Ovary (tissue), 3 donors: ENCODE measurements around the gene CLCN6.

Source experiments
- CTCF ChIP-seq, 3 donors: fragments of 450-650 bp in 2 of 3; fragments of 200-600 bp in 1 of 3; IDR thresholded peaks; one replicate each; pipeline versions ENCODE4 v1.5.1 to v1.8.0; 2016 to 2022; ENCODE audit warnings: antibody characterized with exemption in 3 of 3, mild to moderate bottlenecking in 1 of 3
- EP300 ChIP-seq: sonication (generic); formaldehyde crosslinking; IDR thresholded peaks from one replicate; pipeline ENCODE4 v1.6.1; 2017; ENCODE audit warnings: antibody characterized with exemption
- POLR2A ChIP-seq: fragments of 450-650 bp; IDR thresholded peaks from one replicate; pipeline ENCODE4 v1.6.1; 2017; ENCODE audit warnings: antibody characterized with exemption, mild to moderate bottlenecking, moderate library complexity
- donor health status: DM: no; HTN: no; CAD: no.

- no peak for TF ChIP-seq CTCF (IDR thresholded peaks at IDR 0.05)
- no peak for TF ChIP-seq EP300
- no peak for TF ChIP-seq POLR2A
These were observed 44.2 kb downstream of the CLCN6 start for GRCh38 chr1:11850156-11850555.
